Hepatocyte (in vitro differentiated cells): ENCODE measurements around the gene CDH18. TPM values are rescaled to one million over a fixed set of nuclear protein-coding genes. Genes with fewer than 3 reads are reported as not detected.

Source experiments
- DNase-seq: peaks from one replicate; pipeline ENCODE4 v3.0.0-alpha.2; 2016; ENCODE audit warnings: low spot score
- H2AFZ ChIP-seq: fragments of 200-600 bp; sonication (generic); 2 replicates; pipeline ENCODE4 v1.6.0; 2016; ENCODE audit warnings: antibody characterized with exemption, mild to moderate bottlenecking
- H3K27ac ChIP-seq: fragments of 200-600 bp; sonication (generic); 2 replicates; pipeline ENCODE4 v1.5.1; 2016; ENCODE audit warnings: mild to moderate bottlenecking
- H3K27me3 ChIP-seq: fragments of 200-600 bp; sonication (generic); 2 replicates; pipeline ENCODE4 v1.6.1; 2016
- H3K36me3 ChIP-seq: fragments of 200-600 bp; sonication (generic); replicated peaks from 2 replicates; pipeline ENCODE4 v1.5.1; 2016; ENCODE audit warnings: low read depth; ENCODE audit not compliant: insufficient read depth
- H3K4me1 ChIP-seq: fragments of 200-600 bp; sonication (generic); 2 replicates; pipeline ENCODE4 v1.5.1; 2016; ENCODE audit warnings: mild to moderate bottlenecking, moderate library complexity; ENCODE audit not compliant: insufficient read depth
- H3K4me2 ChIP-seq: fragments of 200-600 bp; sonication (generic); 2 replicates; pipeline ENCODE4 v1.6.0; 2016
- H3K4me3 ChIP-seq: fragments of 200-600 bp; sonication (generic); 2 replicates; pipeline ENCODE4 v1.5.1; 2016; ENCODE audit warnings: mild to moderate bottlenecking
- H3K79me2 ChIP-seq: fragments of 200-600 bp; sonication (generic); 2 replicates; pipeline ENCODE4 v1.6.0; 2017; ENCODE audit warnings: mild to moderate bottlenecking
- H3K9me2 ChIP-seq: fragments of 200-600 bp; sonication (generic); replicated peaks from 2 replicates; pipeline ENCODE4 v1.6.0; 2017; ENCODE audit warnings: mild to moderate bottlenecking; ENCODE audit not compliant: insufficient read depth
- H3K9me3 ChIP-seq: fragments of 200-600 bp; sonication (generic); 2 replicates; pipeline ENCODE4 v1.5.1; 2016; ENCODE audit warnings: low read depth, mild to moderate bottlenecking
- H4K20me1 ChIP-seq: fragments of 200-600 bp; sonication (generic); 2 replicates; pipeline ENCODE4 v1.6.0; 2016; ENCODE audit warnings: mild to moderate bottlenecking; ENCODE audit not compliant: insufficient read depth, poor library complexity, severe bottlenecking
- CTCF ChIP-seq: fragments of 200-600 bp; sonication (generic); IDR thresholded peaks from 2 replicates; pipeline ENCODE4 v1.5.1; 2016; ENCODE audit warnings: antibody characterized with exemption, mild to moderate bottlenecking; ENCODE audit not compliant: poor library complexity
- EZH2 ChIP-seq: fragments of 200-600 bp; sonication (generic); IDR thresholded peaks from 2 replicates; pipeline ENCODE4 v1.6.1; 2016; ENCODE audit warnings: antibody characterized with exemption, mild to moderate bottlenecking, borderline replicate concordance
- EZH2phosphoT487 ChIP-seq: fragments of 200-600 bp; sonication (generic); IDR thresholded peaks from one replicate; pipeline ENCODE4 v1.6.1; 2018; ENCODE audit warnings: antibody characterized with exemption, mild to moderate bottlenecking, low read depth, moderate library complexity; ENCODE audit not compliant: unreplicated experiment, severe bottlenecking
- whole genome bisulfite sequencing: methylation state at CpG from one replicate; pipeline ENCODE4 v1.1.6; 2016; ENCODE audit warnings: low lambda C conversion rate; ENCODE audit errors: missing lambda C conversion rate; 5-methylcytosine and 5-hydroxymethylcytosine counted together
- polyA plus RNA-seq: library from polyadenylated mRNA; unstranded; fragments of >200 nt; fragmentation: Nextera tagmentation; extraction: Ambion mirVana; gene quantifications from 2 replicates; pipeline ENCODE4 v1.2.1, GENCODE V29; 2016
- total RNA-seq: library from RNA; depleted of rRNA; stranded (reverse); fragments of >200 nt; gene quantifications from 2 replicates; pipeline ENCODE4 v1.2.3, GENCODE V29; 2014

The CDH18 gene
- total and polyA plus RNA-seq, 2 experiments from 2014 or later = 0.71 to 1.5 TPM

- no peaks in the 10 kb centered on the region for H3K36me3 ChIP-seq
- no peaks in the 10 kb centered on the region for H4K20me1 ChIP-seq
- TF ChIP-seq EZH2 (no peak), CTCF (no peak), EZH2phosphoT487 (no peak)
- WGBS = 100% methylated on average over 1 of the region's 1 CpG
- no peaks in the 10 kb centered on the region for H3K9me3 ChIP-seq
- no peak overlapping the region for H3K4me2 ChIP-seq
- no peak overlapping the region for H3K4me3 ChIP-seq
- H3K4me1 ChIP-seq = no peaks in the 10 kb centered on the region
- H3K9me2 ChIP-seq = no peaks in the 10 kb centered on the region
- no peaks in the 10 kb centered on the region for H3K79me2 ChIP-seq
- no peak overlapping the region for H3K27ac ChIP-seq
- no peaks in the 10 kb centered on the region for H3K27me3 ChIP-seq
- DNase-seq = no peak
- H2AFZ ChIP-seq = no peak overlapping the region
Measured at GRCh38 chr5:20023686-20024180, 35.7 kb upstream of the CDH18 start.

GRCh38 chr5:20020247-20020646 is 32.2 kb upstream of the CDH18 start:
- H3K9me3 ChIP-seq = no peaks in the 10 kb centered on the region
- H3K36me3 ChIP-seq = no peaks in the 10 kb centered on the region
- H3K4me1 ChIP-seq = no peaks in the 10 kb centered on the region
- no peaks in the 10 kb centered on the region for H4K20me1 ChIP-seq
- DNase-seq = no peak
- H3K27me3 ChIP-seq = no peaks in the 10 kb centered on the region
- 65% methylated on average over 2 of the region's 2 CpGs for WGBS
- no peaks in the 10 kb centered on the region for H3K9me2 ChIP-seq
- no peak for TF ChIP-seq EZH2phosphoT487
- TF ChIP-seq CTCF = no peak
- TF ChIP-seq EZH2 = no peak
- no peak overlapping the region for H3K4me2 ChIP-seq
- H3K4me3 ChIP-seq = no peak overlapping the region
- no peaks in the 10 kb centered on the region for H3K79me2 ChIP-seq
- no peak overlapping the region for H3K27ac ChIP-seq
- H2AFZ ChIP-seq = no peak overlapping the region

GRCh38 chr5:20017021-20017420 is 29.0 kb upstream of the CDH18 start:
- Histone ChIP-seq H3K36me3 (no peaks in the 10 kb centered on the region), H3K27ac (no peak overlapping the region), H2AFZ (no peak overlapping the region), H3K9me3 (no peaks in the 10 kb centered on the region), H3K4me2 (no peak overlapping the region), H3K27me3 (no peaks in the 10 kb centered on the region), H3K4me3 (no peak overlapping the region), H3K9me2 (no peaks in the 10 kb centered on the region), H3K79me2 (no peaks in the 10 kb centered on the region), H3K4me1 (no peaks in the 10 kb centered on the region), H4K20me1 (no peaks in the 10 kb centered on the region)
- DNase-seq = no peak
- TF ChIP-seq EZH2 = no peak
- TF ChIP-seq CTCF = no peak
- no peak for TF ChIP-seq EZH2phosphoT487
- 96% methylated on average over 1 of the region's 1 CpG for WGBS

- Histone ChIP-seq H3K27ac (no peak overlapping the region), H3K36me3 (no peaks in the 10 kb centered on the region), H3K4me3 (no peak overlapping the region), H3K79me2 (no peaks in the 10 kb centered on the region), H3K4me2 (no peak overlapping the region), H3K9me2 (no peaks in the 10 kb centered on the region), H4K20me1 (no peaks in the 10 kb centered on the region), H2AFZ (no peak overlapping the region), H3K9me3 (no peaks in the 10 kb centered on the region), H3K4me1 (no peaks in the 10 kb centered on the region), H3K27me3 (no peaks in the 10 kb centered on the region)
- no peak for DNase-seq
- TF ChIP-seq EZH2 (no peak), CTCF (no peak), EZH2phosphoT487 (no peak)
Measured at GRCh38 chr5:20000416-20000815, 12.4 kb upstream of the CDH18 start.
